ENCODE results near the gene MRPL14. TPM values are rescaled to one million over a fixed set of nuclear protein-coding genes. Genes with fewer than 3 reads are reported as not detected.

Gene MRPL14
- total and polyA plus RNA-seq, 10 of the 15 experiments (the other 5 are each of a cell fraction or from before 2014, with no cell fraction given): 80.5 to 294 (median 122) TPM

DNA sequence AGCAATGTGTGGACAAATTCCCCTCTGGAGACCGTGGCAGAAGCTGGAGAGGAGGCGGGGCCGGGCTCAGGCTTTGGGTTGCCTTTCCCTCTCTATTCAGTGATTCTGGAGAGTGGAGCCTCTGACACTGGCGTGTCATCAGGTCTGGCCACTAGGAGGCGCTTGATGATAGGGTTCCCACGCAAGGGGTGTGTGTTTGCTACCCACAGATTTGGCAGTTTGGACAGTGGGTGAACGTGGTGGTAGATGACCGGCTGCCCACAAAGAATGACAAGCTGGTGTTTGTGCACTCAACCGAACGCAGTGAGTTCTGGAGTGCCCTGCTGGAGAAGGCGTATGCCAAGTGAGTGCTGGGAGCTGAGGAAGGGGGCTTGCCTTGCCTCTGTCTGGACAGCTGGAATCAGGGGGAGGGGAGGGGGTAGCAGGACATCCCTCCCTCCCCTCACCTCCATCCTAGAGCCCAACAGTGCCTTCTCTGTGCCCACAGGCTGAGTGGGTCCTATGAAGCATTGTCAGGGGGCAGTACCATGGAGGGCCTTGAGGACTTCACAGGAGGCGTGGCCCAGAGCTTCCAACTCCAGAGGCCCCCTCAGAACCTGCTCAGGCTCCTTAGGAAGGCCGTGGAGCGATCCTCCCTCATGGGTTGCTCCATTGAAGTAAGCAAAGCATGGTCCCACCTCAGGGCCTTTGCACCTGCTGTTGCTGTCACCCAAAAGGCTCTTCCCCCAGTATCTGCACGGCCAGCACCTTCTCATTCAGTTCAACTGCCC, 45.7 kb upstream of the MRPL14 start:
- Histone ChIP-seq H3K27me3 (replicated peaks in 1 of 2; ENCODE audit: control insufficient read depth in 2 of 2, insufficient read depth in 2 of 2, low read length in 1 of 2) (no peaks in the 10 kb centered on the region; a peak in 2 of 4 replicates), H3K4me3 (no peak overlapping the region), H3K27ac (ENCODE audit: control insufficient read depth, insufficient read depth) (no peak overlapping the region), H3K36me3 (ENCODE audit: control insufficient read depth in 2 of 2, insufficient read depth in 2 of 2, low read length in 1 of 2) (no peaks in the 10 kb centered on the region), H2AFZ (ENCODE audit: control insufficient read depth, low read depth, low read length) (no peak overlapping the region), H3K4me2 (ENCODE audit: control insufficient read depth, insufficient read depth) (0 out of 2 replicates have a peak overlapping the region, but pooled peaks have one; percentile 3), H4K20me1 (ENCODE audit: control insufficient read depth, insufficient read depth) (no peaks in the 10 kb centered on the region), H3K9me3 (replicated peaks; ENCODE audit: control insufficient read depth, insufficient read depth, low read length) (peaks cover 2% of the 10 kb centered on the region; the same call in 1 of the 3 replicates), H3K79me2 (ENCODE audit: control insufficient read depth, insufficient read depth, low read length) (no peaks in the 10 kb centered on the region), H3K4me1 (ENCODE audit: control insufficient read depth, insufficient read depth, low read length) (peaks cover 16% of the 10 kb centered on the region), H3K9ac (ENCODE audit: control insufficient read depth, insufficient read depth, low read length) (no peak overlapping the region)
- ChIA-PET SMC1A (ENCODE audit: uncharacterized antibody, unreplicated experiment) (interaction anchor here (1.0 to 2.2 kb wide), 18 partner anchors 10 to 166 kb away, joined by 3 to 26 read pairs (median 4); partner anchors contain the start of genes HSP90AB1 and SLC35B2), POLR2A (interaction anchor here (0.6 to 1.0 kb wide), 4 partner anchors 54 to 94 kb away, joined by 3 read pairs; no protein-coding TSS in a partner anchor), CTCF (interaction anchor here (0.7 to 8.6 kb wide), 37 partner anchors 9 to 877 kb away, joined by 3 to 117 read pairs (median 5); partner anchors contain the start of genes CAPN11, HSP90AB1, SLC29A1 and SLC35B2), RAD21 (ENCODE audit: unreplicated experiment) (interaction anchor here (0.7 to 3.5 kb wide), 16 partner anchors 16 to 131 kb away, joined by 3 to 29 read pairs (median 5); partner anchors contain the start of genes NFKBIE, SLC29A1 and SLC35B2)
- 20% methylated on average over 15 of the region's 15 CpGs for WGBS (ENCODE audit: insufficient coverage, insufficient replicate concordance, low lambda C conversion rate, missing lambda C conversion rate)
- peak; percentile 30 for DNase-seq (ENCODE audit: low read depth, low spot score)
- intact Hi-C loops (cut with micrococcal nuclease; ENCODE audit: unreplicated experiment): loop anchor here (1.0 kb wide), 2 partner anchors 65 to 165 kb away; no protein-coding TSS in a partner anchor
- in situ Hi-C loops (cut with MboI): loop anchor here (5.0 kb wide), 1 partner anchor 64 kb away; no protein-coding TSS in a partner anchor
- BruUV-seq (replicated peaks): no TSS peak
- FAIRE-seq: peak; percentile 86
- peak; percentile 89 for ATAC-seq
- TF ChIP-seq RFX5 (IDR thresholded peaks at IDR 0.05; ENCODE audit: low read depth, low read length): no peak
- no peak for TF ChIP-seq SMARCA5 (IDR thresholded peaks at IDR 0.05)
- TF ChIP-seq, protein P1, sequence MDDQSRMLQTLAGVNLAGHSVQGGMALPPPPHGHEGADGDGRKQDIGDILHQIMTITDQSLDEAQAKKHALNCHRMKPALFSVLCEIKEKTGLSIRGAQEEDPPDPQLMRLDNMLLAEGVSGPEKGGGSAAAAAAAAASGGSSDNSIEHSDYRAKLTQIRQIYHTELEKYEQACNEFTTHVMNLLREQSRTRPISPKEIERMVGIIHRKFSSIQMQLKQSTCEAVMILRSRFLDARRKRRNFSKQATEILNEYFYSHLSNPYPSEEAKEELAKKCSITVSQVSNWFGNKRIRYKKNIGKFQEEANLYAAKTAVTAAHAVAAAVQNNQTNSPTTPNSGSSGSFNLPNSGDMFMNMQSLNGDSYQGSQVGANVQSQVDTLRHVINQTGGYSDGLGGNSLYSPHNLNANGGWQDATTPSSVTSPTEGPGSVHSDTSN (IDR thresholded peaks at IDR 0.05; ENCODE audit: insufficient replicate concordance, low read depth, low read length): no peak
- no peak for TF ChIP-seq HSF1 (IDR thresholded peaks at IDR 0.05; ENCODE audit: low read depth, low read length)
- TF ChIP-seq NR2F1 (conservative IDR thresholded peaks at IDR 0.05): no peak; the same call in 1 of the 2 replicates
- no peak for TF ChIP-seq TAF1 (IDR thresholded peaks at IDR 0.05; ENCODE audit: borderline replicate concordance, low read depth, low read length)
- TF ChIP-seq, protein P2, sequence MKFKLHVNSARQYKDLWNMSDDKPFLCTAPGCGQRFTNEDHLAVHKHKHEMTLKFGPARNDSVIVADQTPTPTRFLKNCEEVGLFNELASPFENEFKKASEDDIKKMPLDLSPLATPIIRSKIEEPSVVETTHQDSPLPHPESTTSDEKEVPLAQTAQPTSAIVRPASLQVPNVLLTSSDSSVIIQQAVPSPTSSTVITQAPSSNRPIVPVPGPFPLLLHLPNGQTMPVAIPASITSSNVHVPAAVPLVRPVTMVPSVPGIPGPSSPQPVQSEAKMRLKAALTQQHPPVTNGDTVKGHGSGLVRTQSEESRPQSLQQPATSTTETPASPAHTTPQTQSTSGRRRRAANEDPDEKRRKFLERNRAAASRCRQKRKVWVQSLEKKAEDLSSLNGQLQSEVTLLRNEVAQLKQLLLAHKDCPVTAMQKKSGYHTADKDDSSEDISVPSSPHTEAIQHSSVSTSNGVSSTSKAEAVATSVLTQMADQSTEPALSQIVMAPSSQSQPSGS (IDR thresholded peaks at IDR 0.05; ENCODE audit: low read length): no peak
- TF ChIP-seq DPF2 (IDR thresholded peaks at IDR 0.05): no peak
- TF ChIP-seq BCLAF1 (IDR thresholded peaks at IDR 0.05): no peak
- TF ChIP-seq ZBTB4 (CRISPR knock-in tag; IDR thresholded peaks at IDR 0.05): no peak
- TF ChIP-seq POLR2AphosphoS5 (IDR thresholded peaks at IDR 0.05; ENCODE audit: low read length): no peak

Data from GM12878 (cell line).